ENCODE measurements around the gene SDR42E1. TPM values are rescaled to one million over a fixed set of nuclear protein-coding genes. Genes with fewer than 3 reads are reported as not detected.

SDR42E1 gene
- total and polyA plus RNA-seq, 2 of the 13 experiments (the other 11 are each of a cell fraction or from before 2014, with no cell fraction given) = 0.01 to 0.13 TPM

- Histone ChIP-seq H3K27ac (ENCODE audit: extremely low read length, insufficient read depth, low read length) (no peak overlapping the region), H3K36me3 (replicated peaks in 1 of 2; ENCODE audit: control insufficient read depth in 1 of 2, insufficient read depth in 2 of 2, low read length in 2 of 2) (no peaks in the 10 kb centered on the region), H2AFZ (ENCODE audit: low read length) (no peak overlapping the region), H3K4me2 (ENCODE audit: low read depth, low read length) (no peak overlapping the region), H3K9ac (ENCODE audit: insufficient read depth, low read depth, low read length) (no peak overlapping the region), H3K27me3 (ENCODE audit: control insufficient read depth in 1 of 2, insufficient read depth in 2 of 2, low read length in 2 of 2) (peaks cover 0 to 10% of the 10 kb centered on the region in 2 experiments; a peak in 2 of 5 replicates), H3K9me3 (ENCODE audit: low read length) (no peaks in the 10 kb centered on the region), H3K4me3 (replicated peaks in 1 of 3; ENCODE audit: insufficient read depth in 1 of 3, low read depth in 2 of 3, low read length in 3 of 3) (no peak overlapping the region), H3K79me2 (ENCODE audit: insufficient read depth, low read length) (no peaks in the 10 kb centered on the region), H3K4me1 (ENCODE audit: insufficient read depth, low read length) (peaks cover 13% of the 10 kb centered on the region), H4K20me1 (ENCODE audit: insufficient read depth, low read length) (no peaks in the 10 kb centered on the region)
- TF ChIP-seq NBN (conservative IDR thresholded peaks at IDR 0.05) (no peak), NFE2L1 (CRISPR knock-in tag; IDR thresholded peaks at IDR 0.05; ENCODE audit: borderline replicate concordance) (no peak), ZNF280D (CRISPR knock-in tag; IDR thresholded peaks at IDR 0.05) (no peak), MEIS1 (CRISPR knock-in tag; IDR thresholded peaks at IDR 0.05; ENCODE audit: borderline replicate concordance) (no peak), PCBP2 (optimal IDR thresholded peaks at IDR 0.05; ENCODE audit: low read depth, low read length, poor library complexity, severe bottlenecking) (no peak), AKNA (CRISPR knock-in tag; IDR thresholded peaks at IDR 0.05; ENCODE audit: borderline replicate concordance) (no peak), ZFP36 (IDR thresholded peaks at IDR 0.05; ENCODE audit: borderline replicate concordance, low read depth, low read length, partially characterized antibody) (no peak)
- ChIA-PET CTCF (ENCODE audit: low intra/inter-chr PET ratio, low total read pairs) (no interaction called here), POLR2A (no interaction called here)
- FAIRE-seq (no peak), ATAC-seq (no peak), DNase-seq (ENCODE audit: low spot score) (no peak)
- 8% methylated on average over 3 of the region's 3 CpGs for WGBS (ENCODE audit: low lambda C conversion rate)
- BruUV-seq (replicated peaks) = no TSS peak
- in situ Hi-C loops (cut with HindIII; ENCODE audit: extremely low pct_ligation_motif_present, low pct_unique_long_range_greater_than_20kb) = no loop called here
- intact Hi-C loops (cut with micrococcal nuclease; ENCODE audit: unreplicated experiment) = loop anchor here (10.0 kb wide), 1 partner anchor 48 kb away; no protein-coding TSS in a partner anchor
These were observed 18.4 kb downstream of the SDR42E1 start for GRCh38 chr16:81992859-81993258.
